ENCODE data around the gene CLASP2.

DNA sequence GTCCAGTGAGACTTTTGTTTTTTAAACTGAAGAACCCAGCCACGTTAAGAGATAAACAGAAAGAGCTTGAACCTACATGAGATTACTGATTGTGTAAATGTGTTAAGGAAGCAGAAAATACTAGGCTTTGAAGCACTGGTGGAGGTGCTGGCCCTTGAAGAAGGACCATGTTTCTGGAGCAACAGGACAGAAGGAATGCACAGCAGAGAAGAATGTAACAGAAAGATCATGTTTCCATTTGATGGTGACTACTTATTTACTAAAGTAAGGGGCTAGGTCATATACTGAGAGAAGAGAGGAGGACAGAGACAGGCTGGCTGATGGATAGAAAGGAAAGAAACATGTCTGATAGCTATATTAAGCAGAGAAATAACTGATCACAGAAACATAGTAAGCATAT is 88.8 kb downstream of the CLASP2 start:
- TF ChIP-seq CTCF (conservative IDR thresholded peaks at IDR 0.05) = no peak
- no peak for TF ChIP-seq ZFX (IDR thresholded peaks at IDR 0.05)

All from C4-2B (cell line).